DOHH2 (cell line): ENCODE data around the gene TMEM37.

Experiments used
- CTCF ChIP-seq: fragments of 200-600 bp; sonication (generic); IDR thresholded peaks from one replicate; pipeline ENCODE4 v1.5.1; 2014; ENCODE audit warnings: antibody characterized with exemption, mild to moderate bottlenecking, low read depth, low read length; ENCODE audit not compliant: poor library complexity, severe bottlenecking
- EZH2phosphoT487 ChIP-seq: fragments of 200-600 bp; sonication (generic); IDR thresholded peaks from 2 replicates; pipeline ENCODE4 v1.6.1; 2017; ENCODE audit warnings: borderline replicate concordance, mild to moderate bottlenecking, antibody characterized with exemption, low read length, moderate library complexity, mixed read lengths

GRCh38 chr2:119461811-119462210, 30.2 kb downstream of the TMEM37 start:
- TF ChIP-seq CTCF (no peak), EZH2phosphoT487 (no peak)
